NCI-H345 (cell line): ENCODE results near the gene NTNG1.

Source experiments
- DNase-seq: peaks from one replicate; lab custom pipeline; 2025; lab: John Stamatoyannopoulos, UW

The NTNG1 gene

GRCh38 chr1:107405236-107405635, 264.4 kb downstream of the NTNG1 start:
- DNase-seq, result no peak

- no peak for DNase-seq
Observed at GRCh38 chr1:107407011-107407410, 266.2 kb downstream of the NTNG1 start.

- DNase-seq, result no peak
Observed at GRCh38 chr1:107413546-107413945, 272.7 kb downstream of the NTNG1 start.

GRCh38 chr1:107413951-107414350, 273.1 kb downstream of the NTNG1 start:
- no peak for DNase-seq

GRCh38 chr1:107414550-107414949, 273.7 kb downstream of the NTNG1 start:
- DNase-seq, result no peak

GRCh38 chr1:107415241-107415640, 274.4 kb downstream of the NTNG1 start:
- no peak for DNase-seq

- no peak for DNase-seq
Observed at GRCh38 chr1:107419003-107419402, 278.2 kb downstream of the NTNG1 start.

- no peak for DNase-seq
Observed at GRCh38 chr1:107422901-107423300, 282.1 kb downstream of the NTNG1 start.

- peak; percentile 9 for DNase-seq
Observed at GRCh38 chr1:107430540-107431228, 289.8 kb downstream of the NTNG1 start.

GRCh38 chr1:107432108-107432507, 291.3 kb downstream of the NTNG1 start:
- no peak for DNase-seq

GRCh38 chr1:107433068-107433467, 292.2 kb downstream of the NTNG1 start:
- no peak for DNase-seq

GRCh38 chr1:107433635-107434360, 293.0 kb downstream of the NTNG1 start:
- no peak for DNase-seq

- DNase-seq, result no peak
Observed at GRCh38 chr1:107434361-107434693, 293.5 kb downstream of the NTNG1 start.

- no peak for DNase-seq
Observed at GRCh38 chr1:107436552-107437241, 295.9 kb downstream of the NTNG1 start.

- no peak for DNase-seq
Observed at GRCh38 chr1:107439567-107439966, 298.7 kb downstream of the NTNG1 start.

GRCh38 chr1:107442551-107442950, 301.7 kb downstream of the NTNG1 start:
- DNase-seq, result no peak

- DNase-seq, result no peak
Observed at GRCh38 chr1:107443027-107443426, 302.2 kb downstream of the NTNG1 start.

- DNase-seq, result no peak
Observed at GRCh38 chr1:107443860-107444259, 303.0 kb downstream of the NTNG1 start.

GRCh38 chr1:107444302-107444701, 303.5 kb downstream of the NTNG1 start:
- DNase-seq, result no peak

- DNase-seq, result no peak
Observed at GRCh38 chr1:107449326-107449725, 308.5 kb downstream of the NTNG1 start.

GRCh38 chr1:107450899-107451664, 310.2 kb downstream of the NTNG1 start:
- DNase-seq, result no peak

- no peak for DNase-seq
Observed at GRCh38 chr1:107451715-107452114, 310.9 kb downstream of the NTNG1 start.
